Stimulated activated CD4-positive, alpha-beta T cell treated with anti-CD3 and anti-CD28 coated beads, Interleukin-4, amount 100 ng/mL, for 4 hours (primary cell): Measurements from ENCODE around the gene LRRC41.
"Not testable (repeated sequence)": the region's sequence is repeated elsewhere in the genome, so short reads cannot be mapped to it uniquely, and the experiment has no call there.

ENCODE experiments used
- DNase-seq, 2 experiments: peaks; one replicate each; pipeline ENCODE4 v3.0.0-alpha.2; 2020

Gene LRRC41

GRCh38 chr1:46236882-46237281 is 66.5 kb downstream of the LRRC41 start:
- no peak for DNase-seq

GRCh38 chr1:46231231-46231630 is 72.2 kb downstream of the LRRC41 start:
- DNase-seq: not testable (repeated sequence)
